HTR-8/SVneo (cell line): Measurements from ENCODE around the gene KTN1.
A peak's percentile ranks its signal among the peaks of the same experiment; 100 is the strongest.

Experiments used
- DNase-seq: peaks from one replicate; pipeline ENCODE4 v3.0.0; 2011; ENCODE audit warnings: low spot score, mixed read lengths; ENCODE audit not compliant: insufficient read length
- FAIRE-seq: peaks from 2 replicates; lab custom pipeline; 2011; peaks lifted over from hg19 to GRCh38; lab: Jason Lieb, UNC

KTN1 gene

GRCh38 chr14:55662752-55663151 is 82.7 kb downstream of the KTN1 start:
- no peak for DNase-seq
- peak; percentile 97 for FAIRE-seq

- DNase-seq, result no peak
- no peak for FAIRE-seq
These were observed 85.2 kb downstream of the KTN1 start for GRCh38 chr14:55665067-55665675.

- DNase-seq (no peak), FAIRE-seq (no peak)
These were observed 87.8 kb downstream of the KTN1 start for GRCh38 chr14:55667801-55668200.

- no peak for FAIRE-seq
- no peak for DNase-seq
These were observed 91.6 kb downstream of the KTN1 start for GRCh38 chr14:55671641-55672040.

GRCh38 chr14:55673048-55673447 is 93.0 kb downstream of the KTN1 start:
- FAIRE-seq (no peak), DNase-seq (no peak)

GRCh38 chr14:55681096-55681495 is 101.1 kb downstream of the KTN1 start:
- DNase-seq (no peak), FAIRE-seq (no peak)

- peak; percentile 23 for FAIRE-seq
These were observed 105.1 kb downstream of the KTN1 start for GRCh38 chr14:55684956-55685584.

GRCh38 chr14:55686713-55687112 is 106.7 kb downstream of the KTN1 start:
- DNase-seq, result no peak
- peak; percentile 74 for FAIRE-seq

More at GRCh38 chr14:55684956-55685584, 105.1 kb downstream of the KTN1 start:
- DNase-seq, result no peak

- FAIRE-seq (no peak), DNase-seq (no peak)
These were observed 108.6 kb downstream of the KTN1 start for GRCh38 chr14:55688566-55688965.

GRCh38 chr14:55689981-55690871 is 110.2 kb downstream of the KTN1 start:
- peak; percentile 90 for FAIRE-seq
- DNase-seq, result no peak

GRCh38 chr14:55691659-55692058 is 111.7 kb downstream of the KTN1 start:
- DNase-seq (no peak), FAIRE-seq (no peak)

- DNase-seq (no peak), FAIRE-seq (no peak)
These were observed 113.9 kb downstream of the KTN1 start for GRCh38 chr14:55693904-55694303.

- no peak for DNase-seq
- FAIRE-seq, result peak; percentile 44
These were observed 117.4 kb downstream of the KTN1 start for GRCh38 chr14:55697414-55697861.

- DNase-seq, result no peak
- FAIRE-seq, result no peak
These were observed 118.0 kb downstream of the KTN1 start for GRCh38 chr14:55698051-55698450.

- peak; percentile 40 for DNase-seq
- peak; percentile 84 for FAIRE-seq
These were observed 119.4 kb downstream of the KTN1 start for GRCh38 chr14:55699131-55700057.

- FAIRE-seq, result peak; percentile 86
These were observed 121.6 kb downstream of the KTN1 start for GRCh38 chr14:55701638-55702037.

GRCh38 chr14:55702511-55702910 is 122.5 kb downstream of the KTN1 start:
- no peak for DNase-seq

More at GRCh38 chr14:55701638-55702037, 121.6 kb downstream of the KTN1 start:
- no peak for DNase-seq

GRCh38 chr14:55704654-55705053 is 124.6 kb downstream of the KTN1 start:
- FAIRE-seq (no peak), DNase-seq (no peak)

More at GRCh38 chr14:55702511-55702910, 122.5 kb downstream of the KTN1 start:
- FAIRE-seq, result peak; percentile 4

- FAIRE-seq (no peak), DNase-seq (no peak)
These were observed 125.8 kb downstream of the KTN1 start for GRCh38 chr14:55705651-55706364.
